IPS-18a (cell line): ENCODE data around the gene TBC1D22A.

ENCODE experiments used
- H3K27ac ChIP-seq: one replicate; pipeline ENCODE4 v1.5.1; 2013; ENCODE audit warnings: low read length
- H3K27me3 ChIP-seq: one replicate; pipeline ENCODE4 v1.6.1; 2013; ENCODE audit warnings: mild to moderate bottlenecking, low read length; ENCODE audit not compliant: control insufficient read depth, insufficient read depth
- H3K36me3 ChIP-seq: one replicate; pipeline ENCODE4 v1.6.1; 2013; ENCODE audit warnings: low read depth, low read length; ENCODE audit not compliant: control insufficient read depth
- H3K4me1 ChIP-seq: one replicate; pipeline ENCODE4 v1.6.1; 2013; ENCODE audit warnings: low read depth, low read length; ENCODE audit not compliant: control insufficient read depth
- H3K4me3 ChIP-seq: one replicate; pipeline ENCODE4 v1.5.1; 2013; ENCODE audit warnings: low read length
- H3K9ac ChIP-seq: one replicate; pipeline ENCODE4 v1.6.1; 2013; ENCODE audit warnings: mild to moderate bottlenecking, low read length, moderate library complexity
- H3K9me3 ChIP-seq: one replicate; pipeline ENCODE4 v1.6.1; 2013; ENCODE audit warnings: low read depth, low read length; ENCODE audit not compliant: control insufficient read depth

TBC1D22A gene

GRCh38 chr22:46748908-46749675 is 13.4 kb upstream of the TBC1D22A start:
- Histone ChIP-seq H3K27me3 (no peaks in the 10 kb centered on the region), H3K9ac (no peak overlapping the region), H3K9me3 (no peaks in the 10 kb centered on the region), H3K36me3 (no peaks in the 10 kb centered on the region), H3K4me1 (no peaks in the 10 kb centered on the region), H3K27ac (no peak overlapping the region), H3K4me3 (no peak overlapping the region)

DNA sequence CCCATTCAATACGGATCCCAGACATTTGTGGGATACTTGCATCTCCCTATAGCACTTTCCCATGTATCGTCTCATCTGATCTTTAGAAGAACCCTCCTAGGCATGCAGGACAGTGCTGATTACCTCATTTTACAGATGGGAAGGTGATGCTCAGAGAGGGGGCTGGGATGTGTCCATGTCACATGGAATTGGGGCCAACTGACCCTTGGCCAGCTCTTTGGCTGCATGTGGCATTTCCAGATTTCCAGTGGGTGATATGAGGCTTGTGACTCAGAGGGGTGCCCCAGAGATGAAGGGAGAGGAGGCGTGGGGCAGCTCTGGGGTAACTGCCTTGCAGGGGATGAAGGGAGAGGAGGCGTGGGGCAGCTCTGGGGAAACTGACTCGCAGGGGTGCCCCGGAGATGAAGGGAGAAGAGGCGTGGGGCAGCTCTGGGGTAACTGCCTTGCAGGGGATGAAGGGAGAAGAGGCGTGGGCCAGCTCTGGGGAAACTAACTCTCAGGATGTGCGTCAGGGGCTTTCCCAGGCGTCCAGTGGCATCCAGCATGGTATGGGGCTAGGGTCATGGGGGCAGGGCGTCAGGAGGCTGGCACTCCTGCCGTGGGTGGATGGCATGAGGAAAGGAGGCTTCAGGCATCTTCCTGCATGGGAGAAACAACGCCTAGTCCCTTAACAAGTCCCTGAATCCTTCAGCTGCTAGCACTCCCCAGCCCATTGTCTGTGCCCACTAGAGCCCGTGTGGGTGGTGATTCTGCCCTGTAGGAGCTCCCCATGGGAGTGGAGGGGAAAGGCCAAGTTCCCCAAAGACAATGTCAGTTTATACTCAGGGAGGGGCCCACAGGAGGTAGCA is 12.5 kb upstream of the TBC1D22A start:
- Histone ChIP-seq H3K36me3 (no peaks in the 10 kb centered on the region), H3K4me1 (no peaks in the 10 kb centered on the region), H3K4me3 (no peak overlapping the region), H3K9me3 (no peaks in the 10 kb centered on the region), H3K27me3 (no peaks in the 10 kb centered on the region), H3K9ac (no peak overlapping the region), H3K27ac (no peak overlapping the region)

- Histone ChIP-seq H3K27ac (no peak overlapping the region), H3K27me3 (no peaks in the 10 kb centered on the region), H3K9ac (no peak overlapping the region), H3K9me3 (no peaks in the 10 kb centered on the region), H3K4me1 (no peaks in the 10 kb centered on the region), H3K4me3 (no peak overlapping the region), H3K36me3 (no peaks in the 10 kb centered on the region)
Observed at GRCh38 chr22:46750530-46750800, 12.0 kb upstream of the TBC1D22A start.

DNA sequence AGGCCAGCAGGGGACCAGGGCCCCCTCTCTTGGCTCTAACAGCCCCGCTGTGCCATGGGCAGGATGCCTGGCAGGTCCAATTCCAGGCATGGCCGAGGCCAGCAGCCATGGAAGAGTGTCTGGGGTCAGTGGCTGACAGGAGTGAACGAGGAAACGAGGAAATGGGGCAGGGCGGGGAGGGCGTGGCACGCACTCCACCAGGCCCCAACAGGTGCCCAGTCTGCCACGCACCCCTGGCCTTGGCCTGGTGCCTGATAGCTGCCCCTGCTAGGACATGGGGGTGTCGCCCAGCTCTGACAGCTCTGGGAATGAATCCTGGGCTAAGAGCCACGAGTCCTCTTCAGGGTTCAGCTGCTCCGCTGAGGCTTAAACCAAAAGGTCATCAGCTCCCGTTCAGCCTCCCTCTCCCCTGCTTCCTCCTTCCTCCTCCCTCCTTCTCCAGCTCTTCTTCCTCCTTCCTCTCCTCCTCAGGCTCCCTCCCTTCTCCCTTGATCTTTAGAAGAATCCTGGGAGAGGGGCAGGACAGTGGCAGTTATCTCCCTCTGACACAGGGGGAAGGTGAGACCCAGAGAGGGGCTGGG is 11.5 kb upstream of the TBC1D22A start:
- Histone ChIP-seq H3K4me3 (no peak overlapping the region), H3K9me3 (peaks cover 1% of the 10 kb centered on the region), H3K36me3 (no peaks in the 10 kb centered on the region), H3K27ac (no peak overlapping the region), H3K27me3 (no peaks in the 10 kb centered on the region), H3K4me1 (no peaks in the 10 kb centered on the region), H3K9ac (no peak overlapping the region)

GRCh38 chr22:46752286-46752987 is 10.0 kb upstream of the TBC1D22A start:
- H3K4me3 ChIP-seq = no peak overlapping the region

GRCh38 chr22:46752988-46753310 is 9.5 kb upstream of the TBC1D22A start:
- Histone ChIP-seq H3K4me1 (no peaks in the 10 kb centered on the region), H3K9me3 (peaks cover 8% of the 10 kb centered on the region), H3K27me3 (no peaks in the 10 kb centered on the region), H3K4me3 (no peak overlapping the region), H3K27ac (no peak overlapping the region), H3K9ac (no peak overlapping the region), H3K36me3 (no peaks in the 10 kb centered on the region)

More at GRCh38 chr22:46752286-46752987, 10.0 kb upstream of the TBC1D22A start:
- H3K4me1 ChIP-seq = no peaks in the 10 kb centered on the region
- H3K27me3 ChIP-seq = no peaks in the 10 kb centered on the region
- no peak overlapping the region for H3K9ac ChIP-seq
- peaks cover 8% of the 10 kb centered on the region for H3K9me3 ChIP-seq
- H3K36me3 ChIP-seq = no peaks in the 10 kb centered on the region
- no peak overlapping the region for H3K27ac ChIP-seq

DNA sequence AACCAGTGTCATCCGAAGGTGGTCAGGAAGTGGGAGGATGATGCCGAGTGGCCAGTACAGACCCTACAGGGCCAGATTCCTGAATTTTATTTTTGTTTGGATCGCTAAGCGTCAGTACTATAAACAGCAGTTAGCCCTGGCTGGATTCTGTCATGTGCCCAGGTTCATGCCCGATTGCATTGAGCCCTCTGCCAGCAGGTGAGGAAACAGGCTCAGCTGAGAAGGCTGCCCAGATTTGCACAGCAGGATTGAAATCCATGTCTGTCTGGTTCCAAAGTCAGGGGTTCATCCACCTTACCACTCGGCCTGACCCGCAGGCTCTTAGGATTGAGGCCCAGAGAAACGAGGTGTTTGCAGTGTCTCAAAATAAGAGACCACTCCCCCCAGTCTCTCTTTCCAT is 9.1 kb upstream of the TBC1D22A start:
- no peaks in the 10 kb centered on the region for H3K27me3 ChIP-seq
- H3K9ac ChIP-seq = no peak overlapping the region
- H3K4me1 ChIP-seq = no peaks in the 10 kb centered on the region
- H3K27ac ChIP-seq = no peak overlapping the region
- H3K36me3 ChIP-seq = no peaks in the 10 kb centered on the region
- peaks cover 8% of the 10 kb centered on the region for H3K9me3 ChIP-seq
- no peak overlapping the region for H3K4me3 ChIP-seq

GRCh38 chr22:46753761-46754109 is 8.7 kb upstream of the TBC1D22A start:
- Histone ChIP-seq H3K9ac (no peak overlapping the region), H3K4me3 (no peak overlapping the region), H3K9me3 (peaks cover 8% of the 10 kb centered on the region), H3K4me1 (no peaks in the 10 kb centered on the region), H3K36me3 (no peaks in the 10 kb centered on the region), H3K27ac (no peak overlapping the region), H3K27me3 (no peaks in the 10 kb centered on the region)

- Histone ChIP-seq H3K9me3 (peaks cover 8% of the 10 kb centered on the region), H3K27me3 (no peaks in the 10 kb centered on the region), H3K36me3 (no peaks in the 10 kb centered on the region), H3K9ac (no peak overlapping the region), H3K4me1 (no peaks in the 10 kb centered on the region), H3K4me3 (no peak overlapping the region), H3K27ac (no peak overlapping the region)
Observed at GRCh38 chr22:46754110-46754799, 8.2 kb upstream of the TBC1D22A start.

- Histone ChIP-seq H3K4me3 (no peak overlapping the region), H3K4me1 (no peaks in the 10 kb centered on the region), H3K9me3 (peaks cover 8% of the 10 kb centered on the region), H3K27me3 (no peaks in the 10 kb centered on the region), H3K27ac (no peak overlapping the region), H3K36me3 (no peaks in the 10 kb centered on the region), H3K9ac (no peak overlapping the region)
Observed at GRCh38 chr22:46754826-46755225, 7.6 kb upstream of the TBC1D22A start.

- Histone ChIP-seq H3K36me3 (peaks cover 4% of the 10 kb centered on the region), H3K4me3 (no peak overlapping the region), H3K9me3 (peaks cover 8% of the 10 kb centered on the region), H3K27ac (no peak overlapping the region), H3K27me3 (no peaks in the 10 kb centered on the region), H3K4me1 (no peaks in the 10 kb centered on the region), H3K9ac (no peak overlapping the region)
Observed at GRCh38 chr22:46755525-46755924, 6.9 kb upstream of the TBC1D22A start.
